CD4-positive, alpha-beta T cell treated with Interleukin-15 for 4 hours (primary cell): ENCODE data around the gene EPHA3.

Source experiments
- DNase-seq: peaks from one replicate; pipeline ENCODE4 v3.0.0-alpha.2; 2020; ENCODE audit warnings: low spot score

The EPHA3 gene

DNA sequence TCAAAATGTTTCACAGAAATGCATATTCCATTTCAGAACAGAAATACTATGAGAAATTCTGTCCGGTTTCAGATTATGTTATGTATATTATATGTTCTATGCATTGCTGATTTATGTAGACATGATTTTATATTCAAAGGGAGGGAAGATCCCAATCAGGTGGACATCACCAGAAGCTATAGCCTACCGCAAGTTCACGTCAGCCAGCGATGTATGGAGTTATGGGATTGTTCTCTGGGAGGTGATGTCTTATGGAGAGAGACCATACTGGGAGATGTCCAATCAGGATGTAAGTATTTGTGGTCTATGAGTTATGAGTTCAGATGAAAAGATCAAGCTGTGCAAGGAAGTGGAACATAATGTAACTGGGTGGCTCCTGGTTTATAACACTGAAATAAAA lies 341.7 kb downstream of the EPHA3 start:
- DNase-seq = no peak

- no peak for DNase-seq
Observed at GRCh38 chr3:89452066-89452465, 344.6 kb downstream of the EPHA3 start.

- DNase-seq = no peak
Observed at GRCh38 chr3:89455240-89455639, 347.8 kb downstream of the EPHA3 start.

GRCh38 chr3:89467898-89468363 lies 360.5 kb downstream of the EPHA3 start:
- no peak for DNase-seq

DNA sequence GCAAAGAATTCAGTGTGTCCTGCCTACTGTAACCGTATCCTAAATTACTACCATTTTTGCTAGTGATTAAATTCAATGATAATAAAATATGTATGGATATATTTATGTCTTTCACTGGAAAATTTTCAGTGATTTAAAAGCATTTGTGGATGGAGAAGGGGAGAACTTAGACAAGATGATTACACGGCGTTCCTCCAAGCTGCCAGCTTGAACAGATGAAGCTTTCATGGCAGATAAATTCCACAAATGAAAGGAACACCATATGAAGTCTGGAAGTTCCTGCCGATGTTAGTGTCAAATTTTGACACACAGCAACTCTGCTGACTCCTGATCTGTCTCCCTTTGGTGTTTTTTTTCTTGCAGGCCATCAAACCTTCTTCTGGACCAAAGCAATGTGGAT lies 364.7 kb downstream of the EPHA3 start:
- no peak for DNase-seq

DNA sequence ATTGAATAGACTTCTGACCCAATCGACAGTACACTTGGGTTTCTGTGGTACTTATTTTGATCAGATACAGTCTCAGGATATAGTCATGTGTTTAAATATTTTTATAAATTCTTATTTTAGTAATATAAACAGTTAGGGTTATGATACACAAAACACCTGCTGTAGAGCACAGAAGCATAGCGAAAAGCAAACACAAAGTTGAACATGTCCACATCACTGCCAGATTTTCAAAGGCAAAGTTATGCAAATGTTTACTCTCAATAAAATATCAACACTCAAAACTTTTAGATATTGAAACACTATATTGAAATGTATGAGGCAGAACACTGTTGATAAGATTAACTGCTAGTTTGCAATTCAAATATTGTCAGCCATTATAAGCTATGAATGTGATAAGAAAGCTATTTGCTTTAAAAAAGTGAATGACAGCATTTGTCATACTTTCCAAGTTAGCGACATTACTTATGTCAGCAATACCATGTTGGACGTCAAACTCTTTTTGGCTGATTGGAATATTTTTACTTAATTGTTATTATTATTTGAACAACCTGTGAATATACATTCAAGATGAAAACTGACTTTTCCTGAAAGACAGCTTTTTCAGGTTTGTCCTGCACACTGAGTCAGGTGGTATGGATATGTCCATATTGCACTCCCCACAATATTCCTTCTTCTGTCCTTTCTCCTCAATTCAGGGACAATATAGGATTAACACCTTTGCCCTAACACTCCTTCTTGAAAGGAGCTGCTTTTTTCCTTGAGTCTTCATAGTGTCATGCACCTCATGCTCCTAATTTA lies 367.1 kb downstream of the EPHA3 start:
- DNase-seq = no peak

- DNase-seq = no peak
Observed at GRCh38 chr3:89488800-89489580, 381.6 kb downstream of the EPHA3 start.

DNA sequence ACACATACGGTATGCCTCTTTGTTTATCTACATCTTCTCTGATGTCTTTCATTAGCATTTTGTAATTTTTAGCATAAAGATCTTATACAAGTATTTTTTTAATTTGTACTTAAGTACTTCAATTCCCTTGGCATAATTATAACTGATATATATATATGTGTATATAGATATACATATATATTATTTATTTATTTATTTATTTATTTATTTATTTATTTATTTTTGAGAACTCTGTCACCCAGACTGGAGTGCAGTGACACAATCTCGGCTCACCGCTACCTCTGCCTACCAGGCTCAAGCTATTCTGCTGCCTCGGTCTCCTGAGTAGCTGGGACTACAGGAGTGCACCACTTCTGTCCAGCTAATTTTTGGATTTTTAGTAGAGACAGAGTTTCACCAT lies 382.7 kb downstream of the EPHA3 start:
- DNase-seq = no peak

- no peak for DNase-seq
Observed at GRCh38 chr3:89494734-89495133, 387.3 kb downstream of the EPHA3 start.

- no peak for DNase-seq
Observed at GRCh38 chr3:89503891-89504391, 396.5 kb downstream of the EPHA3 start.

- DNase-seq = no peak
Observed at GRCh38 chr3:89504432-89504831, 397.0 kb downstream of the EPHA3 start.

DNA sequence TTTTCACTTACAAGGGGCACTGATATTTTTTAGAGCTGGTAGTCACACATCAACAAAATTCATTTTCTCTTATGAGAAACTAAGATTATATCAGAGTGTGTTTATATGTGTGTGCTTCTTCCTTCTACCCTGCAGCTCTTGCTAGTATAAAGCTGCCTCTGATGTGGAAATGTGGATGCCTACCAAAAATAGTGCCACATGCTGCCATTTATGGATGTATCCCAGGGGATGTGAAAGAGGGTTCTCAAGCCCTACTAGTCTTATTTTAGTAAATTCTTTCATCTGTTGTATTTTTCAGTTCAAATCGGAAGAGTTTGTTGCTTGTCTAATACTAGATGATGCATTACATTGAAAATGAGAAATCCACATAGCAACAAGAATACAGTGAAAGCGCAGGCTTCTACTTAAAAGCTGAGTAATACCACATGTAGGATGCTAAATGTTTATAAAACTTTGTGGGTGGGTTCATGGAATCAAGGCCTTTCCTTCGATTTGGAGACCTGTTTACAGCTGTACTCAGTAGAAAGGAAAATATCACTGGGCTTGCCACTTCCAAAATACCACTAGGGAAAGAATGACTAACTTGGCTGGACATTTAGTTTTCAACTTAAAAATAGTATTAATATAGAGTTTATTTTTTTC lies 399.2 kb downstream of the EPHA3 start:
- no peak for DNase-seq

- DNase-seq = no peak
Observed at GRCh38 chr3:89521328-89521727, 413.9 kb downstream of the EPHA3 start.

GRCh38 chr3:89522155-89522554 lies 414.7 kb downstream of the EPHA3 start:
- DNase-seq = no peak

GRCh38 chr3:89525609-89526008 lies 418.2 kb downstream of the EPHA3 start:
- no peak for DNase-seq

GRCh38 chr3:89527736-89528305 lies 420.4 kb downstream of the EPHA3 start:
- DNase-seq = no peak
